SU-DHL-6 (cell line): Measurements from ENCODE around the gene CCSAP.

ENCODE experiments used
- CTCF ChIP-seq: fragments of 200-600 bp; sonication (generic); IDR thresholded peaks from one replicate; pipeline ENCODE4 v1.5.1; 2017; ENCODE audit warnings: antibody characterized with exemption, mild to moderate bottlenecking, low read length, moderate library complexity; ENCODE audit not compliant: insufficient read depth, poor library complexity, severe bottlenecking
- EZH2phosphoT487 ChIP-seq: fragments of 200-600 bp; sonication (generic), shearing (Covaris generic); conservative IDR thresholded peaks from 2 replicates; pipeline ENCODE4 v1.6.1; 2018; ENCODE audit warnings: mild to moderate bottlenecking, antibody characterized with exemption, low read length, moderate library complexity, mixed read lengths

DNA sequence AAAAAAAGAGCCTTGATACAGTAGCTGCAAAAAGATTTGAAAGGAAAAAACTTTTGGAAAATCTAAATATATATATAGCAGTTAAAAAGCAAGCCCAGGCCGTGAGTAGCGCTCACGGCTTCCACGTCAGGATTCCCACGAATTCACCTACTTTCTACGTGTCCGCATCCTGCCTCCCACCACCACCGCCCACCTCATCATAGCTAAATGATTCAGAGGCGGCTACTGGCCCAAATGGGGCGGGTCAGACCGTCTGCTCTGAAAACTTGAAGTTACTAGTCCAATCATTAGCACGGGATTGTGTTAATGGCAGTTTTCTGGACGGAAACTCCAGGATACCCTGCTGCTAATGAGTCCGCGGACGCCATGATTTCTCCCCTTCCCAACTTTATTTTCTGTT lies 1.3 kb upstream of the CCSAP start:
- no peak for TF ChIP-seq EZH2phosphoT487
- no peak for TF ChIP-seq CTCF
